IPS-18c (cell line): ENCODE data around the gene EPG5.
"Not testable (repeated sequence)": the region's sequence is repeated elsewhere in the genome, so short reads cannot be mapped to it uniquely, and the experiment has no call there.

Source experiments
- H3K4me3 ChIP-seq: 2 replicates; pipeline ENCODE4 v1.7.0; 2013; ENCODE audit warnings: low read depth, mild to moderate bottlenecking, low read length, moderate library complexity; ENCODE audit not compliant: insufficient read depth
- H3K9me3 ChIP-seq: one replicate; pipeline ENCODE4 v1.6.1; 2013; ENCODE audit warnings: mild to moderate bottlenecking, low read length, moderate library complexity; ENCODE audit not compliant: control insufficient read depth, insufficient read depth

Gene EPG5

GRCh38 chr18:45859334-45859733 lies 107.8 kb downstream of the EPG5 start:
- no peaks in the 10 kb centered on the region for H3K9me3 ChIP-seq
- no peak overlapping the region for H3K4me3 ChIP-seq

GRCh38 chr18:45856531-45856930 lies 110.6 kb downstream of the EPG5 start:
- Histone ChIP-seq H3K4me3 (no peak overlapping the region), H3K9me3 (no peaks in the 10 kb centered on the region)

GRCh38 chr18:45854036-45854586 lies 113.0 kb downstream of the EPG5 start:
- no peak overlapping the region for H3K4me3 ChIP-seq
- H3K9me3 ChIP-seq = no peaks in the 10 kb centered on the region

GRCh38 chr18:45852631-45853030 lies 114.5 kb downstream of the EPG5 start:
- no peaks in the 10 kb centered on the region for H3K9me3 ChIP-seq
- no peak overlapping the region for H3K4me3 ChIP-seq

GRCh38 chr18:45851161-45851925 lies 115.8 kb downstream of the EPG5 start:
- Histone ChIP-seq H3K4me3 (no peak overlapping the region), H3K9me3 (no peaks in the 10 kb centered on the region)

GRCh38 chr18:45850021-45850420 lies 117.1 kb downstream of the EPG5 start:
- no peak overlapping the region for H3K4me3 ChIP-seq
- H3K9me3 ChIP-seq = peaks cover 4% of the 10 kb centered on the region

- Histone ChIP-seq H3K4me3 (no peak overlapping the region), H3K9me3 (peaks cover 4% of the 10 kb centered on the region)
These were observed 117.6 kb downstream of the EPG5 start for GRCh38 chr18:45849529-45849928.

GRCh38 chr18:45848643-45849042 lies 118.5 kb downstream of the EPG5 start:
- H3K9me3 ChIP-seq = not testable (repeated sequence)

GRCh38 chr18:45847119-45847518 lies 120.0 kb downstream of the EPG5 start:
- peaks cover 4% of the 10 kb centered on the region for H3K9me3 ChIP-seq
- no peak overlapping the region for H3K4me3 ChIP-seq

More at GRCh38 chr18:45848643-45849042, 118.5 kb downstream of the EPG5 start:
- not testable (repeated sequence) for H3K4me3 ChIP-seq

- Histone ChIP-seq H3K4me3 (no peak overlapping the region), H3K9me3 (peaks cover 4% of the 10 kb centered on the region)
These were observed 121.7 kb downstream of the EPG5 start for GRCh38 chr18:45845410-45845809.

GRCh38 chr18:45844938-45845337 lies 122.2 kb downstream of the EPG5 start:
- Histone ChIP-seq H3K4me3 (no peak overlapping the region), H3K9me3 (peaks cover 4% of the 10 kb centered on the region)

GRCh38 chr18:45843019-45843418 lies 124.1 kb downstream of the EPG5 start:
- peaks cover 4% of the 10 kb centered on the region for H3K9me3 ChIP-seq
- no peak overlapping the region for H3K4me3 ChIP-seq

GRCh38 chr18:45841765-45842442 lies 125.2 kb downstream of the EPG5 start:
- Histone ChIP-seq H3K4me3 (no peak overlapping the region), H3K9me3 (peaks cover 7% of the 10 kb centered on the region)

- peaks cover 7% of the 10 kb centered on the region for H3K9me3 ChIP-seq
- no peak overlapping the region for H3K4me3 ChIP-seq
These were observed 125.9 kb downstream of the EPG5 start for GRCh38 chr18:45841060-45841764.

GRCh38 chr18:45839414-45840395 lies 127.4 kb downstream of the EPG5 start:
- H3K4me3 ChIP-seq = no peak overlapping the region
- H3K9me3 ChIP-seq = peaks cover 3% of the 10 kb centered on the region

- Histone ChIP-seq H3K4me3 (no peak overlapping the region), H3K9me3 (peaks cover 3% of the 10 kb centered on the region)
These were observed 128.6 kb downstream of the EPG5 start for GRCh38 chr18:45838302-45839070.
